Suppressor macrophage (primary cell): ENCODE measurements around the gene RUFY2.
"Not testable (repeated sequence)": the region's sequence is repeated elsewhere in the genome, so short reads cannot be mapped to it uniquely, and the experiment has no call there.

Source experiments
- DNase-seq, 4 experiments: peaks; one replicate each; pipeline ENCODE4 v3.0.0-alpha.2; 2020 to 2022
- total RNA-seq, 17 experiments: gene quantifications; one replicate each; lab custom pipeline; 2026; ENCODE audit warnings: mixed read lengths in 6 of 17, inconsistent platforms in 3 of 17; lab: John Stamatoyannopoulos, UW

The RUFY2 gene
- 10.2 to 27.9 (median 17.4) reads per million in 17 experiments for total RNA-seq

GRCh38 chr10:68406815-68407548 is at the start of gene RUFY2:
Gene RUFY2 (minus strand): TSS chr10:68407277. CDS start chr10:68407189, 88 bp downstream.
- DNase-seq: peak; percentile 86 to 95 (median 90)

- not testable (repeated sequence) for DNase-seq
Measured at GRCh38 chr10:68449698-68450097, 42.6 kb upstream of the RUFY2 start.

DNA sequence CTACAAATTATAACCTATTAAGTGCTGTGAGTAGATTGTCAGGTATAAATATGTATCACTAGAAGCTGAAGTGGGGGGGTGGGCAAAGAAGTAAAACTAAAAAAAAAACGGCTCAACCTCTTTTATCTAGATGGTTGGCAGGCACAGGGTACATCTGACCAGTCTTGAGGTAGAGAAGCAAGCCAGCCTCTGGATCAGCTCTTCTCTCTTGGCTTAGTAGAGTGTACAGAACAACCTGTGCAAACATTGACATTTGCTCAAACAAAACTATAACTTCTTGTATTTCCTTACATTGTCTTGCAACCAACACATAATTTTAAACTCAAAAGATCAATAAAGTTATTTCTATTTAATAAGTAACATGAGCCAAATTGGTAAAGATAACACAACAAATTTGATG is 39.1 kb upstream of the RUFY2 start:
- no peak for DNase-seq

GRCh38 chr10:68442971-68443370 is 35.9 kb upstream of the RUFY2 start:
- no peak for DNase-seq

DNA sequence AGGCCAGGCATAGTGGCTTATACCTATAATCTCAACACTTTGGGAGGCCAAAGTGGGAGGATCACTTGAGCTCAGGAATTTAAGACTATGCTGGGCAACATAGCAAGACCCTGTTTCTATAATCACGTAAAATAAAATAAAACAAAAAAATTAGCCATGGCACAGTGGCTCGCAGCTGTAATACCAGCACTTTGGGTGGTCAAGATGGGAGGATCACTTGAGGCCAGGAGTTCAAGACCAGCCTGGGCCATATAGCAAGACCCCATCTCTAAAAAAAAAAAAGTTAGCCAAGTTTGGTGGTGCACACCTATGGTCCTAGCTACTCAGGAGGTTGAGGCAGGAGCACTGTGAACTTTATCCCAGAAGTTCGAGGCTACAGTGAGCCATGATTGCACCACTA is 33.8 kb upstream of the RUFY2 start:
- DNase-seq: no peak

DNA sequence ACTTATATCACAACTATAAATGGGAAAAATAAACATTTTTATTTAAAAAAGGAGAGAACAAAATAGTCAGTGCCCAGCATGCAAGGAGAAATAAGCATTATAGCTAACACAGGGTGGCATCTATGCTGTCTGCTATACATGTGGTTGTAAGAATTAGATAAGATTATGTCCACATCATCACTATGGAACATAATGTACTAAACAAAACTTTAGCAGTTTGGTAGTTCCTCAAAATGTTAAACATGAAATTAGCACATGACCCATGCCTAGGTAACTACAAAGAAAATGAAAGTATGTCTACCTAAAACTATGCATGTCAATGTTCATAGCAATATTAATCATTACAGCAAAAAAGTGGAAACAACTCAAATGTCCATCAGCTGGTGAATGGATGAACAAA is 28.7 kb upstream of the RUFY2 start:
- DNase-seq: peak in 2 of 4 experiments; percentile 19 to 28

- no peak for DNase-seq
Measured at GRCh38 chr10:68434657-68435056, 27.6 kb upstream of the RUFY2 start.

DNA sequence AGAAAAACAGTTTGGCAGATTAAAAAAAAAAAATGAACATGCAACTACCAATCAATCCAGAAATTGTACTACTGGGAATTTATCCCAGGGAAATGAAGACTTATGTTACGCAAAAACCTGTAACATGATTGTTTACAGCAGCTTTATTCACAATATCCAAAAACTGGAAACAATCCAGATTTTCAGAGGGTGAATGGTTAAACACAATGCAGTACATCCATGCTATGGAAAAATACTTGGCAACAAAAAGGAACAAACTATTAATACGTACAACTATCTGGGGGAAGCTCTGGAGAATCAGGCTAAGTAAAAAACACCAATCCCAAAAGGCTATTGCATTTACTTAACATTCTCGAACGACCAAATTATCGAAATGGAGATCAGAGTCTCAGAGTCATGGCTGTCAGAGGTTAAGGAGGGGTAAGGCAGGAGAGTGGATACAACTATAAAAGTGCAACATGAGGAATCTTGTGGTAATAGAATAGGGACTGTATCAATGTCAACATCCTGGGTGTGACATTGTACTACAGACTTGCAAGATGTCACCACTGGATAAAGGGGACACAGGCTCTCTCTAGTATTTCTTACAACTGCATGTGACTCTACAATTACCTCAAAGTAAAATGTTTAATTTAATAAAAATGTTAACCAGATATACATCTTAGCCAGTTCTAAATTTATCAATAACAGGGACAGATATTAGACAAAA is 21.5 kb upstream of the RUFY2 start:
- DNase-seq: no peak

DNA sequence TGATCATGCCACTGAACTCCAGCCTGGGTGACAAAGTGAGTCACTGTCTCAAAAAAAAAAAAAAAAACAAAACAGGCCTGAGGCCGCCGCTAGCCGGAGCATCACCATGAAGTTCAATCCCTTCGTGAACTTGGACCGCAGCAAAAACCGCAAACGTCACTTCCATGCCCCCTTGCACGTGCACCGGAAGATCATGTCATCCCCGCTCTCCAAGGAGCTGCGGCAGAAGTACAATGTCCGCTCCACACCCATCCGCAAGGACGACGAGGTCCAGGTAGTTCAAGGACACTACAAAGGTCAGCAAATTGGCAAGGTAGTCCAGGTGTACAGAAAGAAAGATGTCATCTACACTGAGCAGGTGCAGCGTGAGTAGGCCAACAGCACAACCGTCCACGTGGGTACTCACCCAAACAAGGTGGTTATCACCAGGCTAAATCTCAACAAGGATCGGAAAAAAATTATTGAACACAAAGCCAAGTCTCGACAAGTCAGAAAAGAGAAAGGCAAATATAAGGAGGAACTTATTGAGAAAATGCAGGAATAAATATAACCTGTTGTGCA is 17.5 kb upstream of the RUFY2 start:
- DNase-seq: no peak

DNA sequence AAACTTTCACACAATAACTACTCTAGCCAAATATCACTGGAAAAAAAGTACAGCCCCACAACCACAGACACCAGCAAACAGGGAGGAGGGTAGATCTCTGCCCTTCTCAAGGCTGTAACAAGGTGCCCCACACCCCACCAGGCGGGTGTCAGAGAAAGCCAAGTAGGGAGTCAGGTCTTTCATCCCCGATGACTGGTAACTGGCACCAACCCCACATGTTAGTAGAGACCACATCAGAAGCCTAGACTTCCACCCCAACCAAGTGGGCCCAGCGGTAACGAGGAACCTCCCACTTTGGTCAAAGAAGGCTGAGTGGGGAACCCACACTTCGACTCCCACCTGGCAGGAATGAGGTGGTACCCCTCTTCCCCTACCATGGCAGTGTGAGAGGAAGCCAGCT is 16.4 kb upstream of the RUFY2 start:
- no peak for DNase-seq

DNA sequence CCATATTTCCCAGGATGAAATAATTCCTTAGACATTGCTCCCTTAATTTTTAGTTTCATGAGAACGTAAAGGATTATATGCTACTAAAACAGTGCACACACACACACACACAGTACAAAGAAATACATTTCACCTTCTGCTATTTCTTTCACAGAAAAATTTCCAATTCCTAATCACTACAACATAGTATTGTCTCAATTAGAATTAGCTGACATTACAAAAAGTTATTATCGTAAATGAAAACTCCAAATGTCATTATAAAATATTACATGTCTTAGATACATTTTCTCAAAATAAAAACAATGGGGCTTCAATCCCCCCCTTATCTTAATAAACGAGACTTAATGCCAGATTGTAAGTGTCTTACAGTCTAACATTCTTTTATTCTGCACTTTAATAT is 12.3 kb upstream of the RUFY2 start:
- no peak for DNase-seq

- DNase-seq: no peak
Measured at GRCh38 chr10:68408898-68409518, 1.9 kb upstream of the RUFY2 start.

GRCh38 chr10:68406111-68406814 is 814 bp downstream of the RUFY2 start:
- DNase-seq: peak; percentile 47 to 80 (median 61)

DNA sequence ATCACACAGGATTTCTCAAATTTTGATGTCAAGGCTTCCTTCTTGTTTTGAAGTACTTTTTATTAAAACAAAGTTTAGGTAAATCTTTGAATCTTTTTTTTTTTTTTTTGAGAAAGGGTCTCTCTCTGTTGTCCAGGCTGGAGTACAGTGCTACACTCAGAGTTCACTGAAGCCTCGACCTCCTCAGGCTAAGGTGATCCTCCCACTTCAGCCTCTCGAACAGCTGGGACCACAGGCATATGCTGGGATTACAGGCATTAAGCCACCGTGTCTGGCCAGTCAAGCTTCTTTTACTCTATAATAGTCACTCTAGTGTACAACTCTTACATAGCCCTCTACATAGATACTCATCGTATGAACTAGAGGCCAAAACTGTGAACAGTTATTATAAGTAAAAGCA is 3.4 kb downstream of the RUFY2 start:
- DNase-seq: no peak

DNA sequence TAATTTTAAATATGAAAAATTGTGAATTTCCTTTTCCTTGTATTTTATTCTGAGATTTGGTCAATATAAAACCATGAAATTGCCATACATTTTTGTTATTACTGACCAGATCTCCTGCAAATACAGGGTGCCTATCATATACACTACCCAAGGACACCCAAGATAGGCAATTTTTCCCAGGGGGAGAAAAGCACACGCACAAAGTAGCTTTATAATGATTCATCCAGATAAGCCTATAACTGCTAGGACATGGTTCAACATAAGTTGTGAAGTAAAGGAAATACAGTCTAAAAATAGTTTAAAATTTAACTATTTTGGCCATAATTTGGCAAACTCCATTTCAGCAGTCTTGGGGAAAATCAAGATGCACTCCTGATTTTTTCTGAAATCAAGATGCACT is 4.8 kb downstream of the RUFY2 start:
- DNase-seq: no peak

GRCh38 chr10:68397005-68397404 is 10.1 kb downstream of the RUFY2 start:
- no peak for DNase-seq

GRCh38 chr10:68385740-68386139 is 21.3 kb downstream of the RUFY2 start:
- DNase-seq: no peak

DNA sequence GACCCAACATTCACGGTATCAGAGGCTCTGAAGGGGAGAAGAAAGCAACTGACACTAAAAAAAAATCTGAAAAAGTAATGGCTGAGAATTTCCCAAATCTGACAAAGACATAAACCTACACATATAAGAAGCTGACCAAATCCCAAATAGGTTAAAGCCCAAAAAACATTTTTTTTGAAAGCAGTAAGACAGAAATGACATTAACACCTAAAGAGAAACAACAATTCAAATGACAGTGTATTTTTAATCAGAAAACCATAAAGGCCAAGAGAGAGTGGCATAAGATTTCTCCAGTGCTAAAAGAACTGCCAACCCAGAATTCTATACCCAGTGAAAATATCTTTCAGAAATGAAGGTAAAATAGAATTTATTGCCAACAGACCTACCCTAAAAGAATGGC is 35.5 kb downstream of the RUFY2 start:
- DNase-seq: no peak

- DNase-seq: no peak
Measured at GRCh38 chr10:68367121-68367520, 40.0 kb downstream of the RUFY2 start.

DNA sequence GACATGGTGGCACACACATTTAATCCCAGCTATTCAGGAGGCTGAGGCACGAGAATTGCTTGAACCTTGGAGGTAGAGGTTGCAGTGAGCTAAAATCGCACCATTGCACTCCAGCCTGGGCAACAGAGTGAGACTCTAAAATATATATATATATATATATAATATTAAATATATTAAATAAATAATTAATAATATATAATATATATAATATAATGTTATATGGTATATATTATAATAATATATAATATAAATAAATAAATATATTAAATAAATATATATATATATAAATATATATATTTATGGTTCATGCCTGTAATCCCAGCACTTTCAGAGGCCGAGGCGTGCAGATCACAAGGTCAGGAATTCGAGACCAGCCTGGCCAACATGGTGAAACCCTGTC is 40.5 kb downstream of the RUFY2 start:
- DNase-seq: no peak

DNA sequence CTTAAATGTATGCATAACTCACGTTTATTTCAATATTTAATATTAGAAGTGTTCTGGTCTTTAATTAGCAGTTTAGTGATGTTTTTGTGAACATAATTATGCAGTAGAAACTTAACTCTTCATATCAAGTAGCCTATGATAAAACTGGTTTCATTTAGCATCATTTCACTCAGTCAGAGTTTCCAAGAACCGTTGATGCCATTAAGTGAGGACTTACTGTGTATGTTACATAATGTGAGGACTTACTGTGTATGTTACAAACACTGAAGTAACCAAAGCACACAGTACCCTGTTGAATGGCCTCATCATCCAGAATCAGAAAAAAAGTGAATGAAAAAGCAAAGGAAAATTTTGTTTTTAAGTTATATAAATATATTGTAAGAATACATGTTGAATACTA is 41.5 kb downstream of the RUFY2 start:
- DNase-seq: no peak

- DNase-seq: no peak
Measured at GRCh38 chr10:68364101-68364886, 42.8 kb downstream of the RUFY2 start.
